ENCODE data around the gene CDC42BPA.

DNA sequence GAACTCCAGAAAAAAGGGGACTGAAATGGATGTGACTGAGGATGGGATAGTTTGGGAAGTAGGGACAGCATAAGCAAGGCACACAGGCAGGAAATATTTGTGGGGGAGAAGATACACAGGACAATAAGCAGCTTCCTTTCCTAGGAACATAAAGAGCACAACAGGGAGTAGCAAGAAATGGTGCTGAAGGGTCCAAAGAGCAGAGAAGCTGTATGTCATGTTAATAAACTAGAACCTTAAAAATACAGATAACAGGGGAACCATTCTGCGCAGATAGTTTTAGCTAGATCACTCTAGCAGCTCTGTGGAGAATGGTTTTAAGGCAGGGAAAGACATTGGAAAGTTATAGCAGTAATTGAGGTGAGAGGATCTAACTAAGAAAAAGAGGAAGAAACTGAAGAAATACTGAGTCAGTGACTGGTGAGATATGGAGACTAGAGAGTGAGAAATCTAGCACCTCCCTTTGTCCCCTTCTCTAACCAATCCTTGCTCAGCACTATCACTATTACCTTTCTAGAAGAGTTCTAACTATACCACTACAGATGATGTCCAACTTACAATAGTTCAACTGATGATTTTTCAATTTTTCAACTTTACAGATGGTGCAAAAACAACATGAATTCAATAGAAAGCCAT, 95.0 kb downstream of the CDC42BPA start:
- TF ChIP-seq TFDP2 (CRISPR knock-in tag; IDR thresholded peaks at IDR 0.05): no peak
- TF ChIP-seq NPAS2 (CRISPR knock-in tag; IDR thresholded peaks at IDR 0.05; ENCODE audit: borderline replicate concordance): no peak
- TF ChIP-seq CENPX (CRISPR knock-in tag; IDR thresholded peaks at IDR 0.05): no peak
- no peak for TF ChIP-seq IKZF1 (IDR thresholded peaks at IDR 0.05)
